GM12875 (cell line): ENCODE measurements around the gene ASTN1.

ENCODE experiments used
- H3K4me3 ChIP-seq: one replicate; pipeline ENCODE4 v1.5.1; 2011; ENCODE audit warnings: low read depth, low read length, control low read depth
- CTCF ChIP-seq: IDR thresholded peaks from 2 replicates; pipeline ENCODE4 v1.5.1; 2011; ENCODE audit warnings: low read depth, mild to moderate bottlenecking, control low read depth, inconsistent platforms, low read length, moderate library complexity, borderline replicate concordance; ENCODE audit not compliant: insufficient read depth

ASTN1 gene

DNA sequence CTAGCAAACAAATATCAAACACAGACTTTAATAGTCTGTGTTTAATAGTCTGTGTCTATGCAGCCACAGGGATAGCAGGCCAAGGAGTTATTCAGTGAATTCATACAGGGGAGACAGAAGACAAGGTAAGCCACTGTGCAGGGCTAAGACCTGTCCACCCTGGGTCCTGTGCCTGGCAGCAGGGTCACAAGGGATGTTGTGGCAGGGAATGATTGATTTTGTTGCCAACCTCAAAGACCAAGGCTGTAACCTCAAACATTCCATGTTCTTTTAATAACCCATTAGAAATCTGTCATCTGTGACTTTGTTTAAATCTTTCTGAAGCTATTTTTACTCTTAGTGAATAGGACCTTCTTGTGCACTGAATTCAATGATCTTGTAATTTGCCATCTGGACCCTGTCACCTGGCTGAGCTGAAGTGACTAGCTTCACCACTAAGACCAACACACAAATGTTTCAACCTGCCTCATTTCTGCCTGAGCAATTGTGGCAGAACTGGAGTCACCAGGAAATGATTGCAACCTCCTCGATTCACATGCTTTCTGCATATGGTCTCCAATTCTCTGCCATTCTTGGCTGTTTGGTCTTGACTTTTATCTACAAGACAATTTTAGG is 154.2 kb downstream of the ASTN1 start:
- no peak overlapping the region for H3K4me3 ChIP-seq
- no peak for TF ChIP-seq CTCF

- TF ChIP-seq CTCF = no peak
- H3K4me3 ChIP-seq = no peak overlapping the region
Measured at GRCh38 chr1:177008653-177009052, 155.9 kb downstream of the ASTN1 start.

DNA sequence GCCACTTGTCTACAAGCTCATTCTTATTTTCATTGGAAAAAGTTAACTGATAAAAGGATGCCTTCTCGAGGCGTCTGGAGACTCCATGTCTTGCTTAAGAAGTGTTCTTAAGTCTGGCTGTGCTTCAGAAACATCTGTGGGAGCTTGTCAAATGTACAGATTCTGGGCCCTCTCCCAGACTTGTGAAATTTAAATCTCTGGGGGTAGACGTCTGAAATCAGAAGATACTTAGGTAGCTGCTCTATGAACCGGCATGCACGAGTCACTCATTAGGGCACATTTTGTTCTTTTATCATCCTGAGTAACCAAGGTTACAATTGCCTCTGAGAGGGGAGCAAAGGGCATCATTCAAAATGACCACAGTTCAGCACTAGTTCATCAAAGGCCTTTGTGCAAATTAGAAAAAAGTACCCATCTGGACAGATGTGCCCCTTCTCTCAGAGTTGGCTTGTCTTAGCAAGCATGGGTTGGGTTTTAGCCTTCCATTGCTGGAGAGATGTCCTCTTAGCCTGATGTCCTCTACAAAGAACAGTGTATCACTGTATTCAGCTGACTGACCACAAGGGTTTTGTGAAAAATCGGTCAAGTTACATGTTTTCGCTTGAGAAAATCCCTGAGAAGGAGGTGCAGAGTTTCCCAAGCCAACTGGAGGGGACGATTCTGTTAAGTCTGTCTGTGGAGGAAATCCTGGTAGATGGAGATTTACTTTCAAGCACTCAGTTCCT is 156.9 kb downstream of the ASTN1 start:
- H3K4me3 ChIP-seq = no peak overlapping the region
- no peak for TF ChIP-seq CTCF

- no peak for TF ChIP-seq CTCF
- H3K4me3 ChIP-seq = no peak overlapping the region
Measured at GRCh38 chr1:177002891-177003290, 161.6 kb downstream of the ASTN1 start.

GRCh38 chr1:177001556-177001955 is 163.0 kb downstream of the ASTN1 start:
- no peak overlapping the region for H3K4me3 ChIP-seq
- TF ChIP-seq CTCF = no peak

DNA sequence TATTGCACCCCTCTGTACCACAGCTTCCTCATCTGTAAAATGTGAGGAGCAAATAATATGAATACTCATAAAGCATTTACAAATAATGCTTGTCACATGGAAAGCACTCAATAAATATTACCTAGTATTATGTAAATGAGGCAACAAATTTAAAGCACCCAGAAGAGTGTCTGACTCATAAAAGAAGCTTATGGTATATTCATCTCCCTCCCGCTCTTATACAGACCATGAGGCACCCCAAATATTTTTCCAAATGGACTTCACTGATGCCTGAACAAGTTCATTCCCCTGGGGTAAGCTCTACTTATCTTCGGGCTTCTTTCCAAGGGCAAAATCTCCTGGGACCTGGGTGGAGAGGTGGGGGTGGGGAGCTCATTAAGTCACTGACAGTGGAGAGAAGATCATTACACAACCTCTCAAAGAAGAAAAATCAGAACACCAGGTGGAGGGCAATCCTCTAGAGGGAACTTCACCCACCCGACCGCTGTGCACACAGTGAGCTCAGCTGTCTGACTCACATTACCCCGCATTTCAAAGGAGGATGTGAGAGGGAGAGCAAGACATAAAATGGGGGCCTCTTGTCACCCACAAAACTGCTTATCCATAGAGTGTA is 166.2 kb downstream of the ASTN1 start:
- no peak for TF ChIP-seq CTCF
- no peak overlapping the region for H3K4me3 ChIP-seq
